RPMI8226 (cell line): Measurements from ENCODE around the gene FOXF2.
A peak's percentile ranks its signal among the peaks of the same experiment; 100 is the strongest.

Source experiments
- DNase-seq: peaks from one replicate; pipeline ENCODE4 v3.0.0-alpha.2; 2015

The FOXF2 gene

DNA sequence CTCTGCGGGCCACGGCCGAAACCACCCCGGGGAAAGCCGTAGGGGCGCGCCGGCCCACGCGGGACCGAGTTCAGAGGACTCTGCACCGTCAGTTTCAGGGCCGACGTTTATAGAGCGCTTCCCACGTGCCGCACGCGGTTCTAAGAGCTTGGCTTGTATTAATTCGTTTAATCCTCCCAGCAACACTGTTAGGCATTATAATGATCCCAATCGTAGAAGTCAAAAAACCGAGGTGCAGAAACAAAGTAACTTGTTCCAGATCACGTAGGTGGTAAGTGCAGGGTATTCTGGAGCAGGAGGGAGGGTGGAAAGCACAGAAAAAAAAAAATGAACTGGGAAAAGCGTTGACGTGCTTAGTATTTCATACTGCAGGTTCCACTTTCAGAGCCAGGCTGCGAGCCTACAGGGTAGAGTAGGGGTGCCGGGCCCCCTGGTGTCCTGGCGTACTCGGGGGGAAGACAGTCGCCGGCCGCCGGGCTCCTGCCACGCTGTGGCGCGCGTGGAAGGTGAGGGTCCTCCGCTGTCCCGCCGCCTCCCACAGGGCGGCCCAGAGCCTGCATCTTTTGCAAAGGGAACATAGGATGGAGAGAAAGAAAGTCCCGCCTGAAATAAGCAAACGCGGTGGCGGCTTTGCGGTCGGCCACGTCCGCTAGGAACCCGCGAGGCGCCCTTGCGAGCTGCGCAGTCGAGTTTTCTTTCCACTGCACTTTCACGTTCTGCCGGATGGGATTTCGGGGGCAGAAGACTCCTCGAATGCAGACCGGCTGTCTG lies 10.2 kb upstream of the FOXF2 start:
- DNase-seq = no peak

DNA sequence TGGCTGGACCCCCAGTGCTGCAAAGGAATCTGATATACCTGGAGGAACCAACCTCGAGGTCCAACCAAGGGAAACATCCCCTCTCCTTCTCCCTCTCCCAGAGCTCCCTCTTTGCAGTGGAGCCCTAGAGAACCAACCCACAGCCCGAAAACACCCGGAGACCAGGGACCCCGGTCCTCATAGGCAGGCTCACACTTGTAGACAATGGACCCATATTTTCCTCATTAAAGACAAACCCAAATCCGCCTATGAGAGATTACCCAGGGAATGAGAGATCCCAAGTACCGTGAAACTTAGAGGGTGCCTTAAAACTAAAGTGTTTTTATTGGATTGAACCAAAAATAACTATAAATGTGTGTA lies 9.6 kb upstream of the FOXF2 start:
- DNase-seq = no peak

DNA sequence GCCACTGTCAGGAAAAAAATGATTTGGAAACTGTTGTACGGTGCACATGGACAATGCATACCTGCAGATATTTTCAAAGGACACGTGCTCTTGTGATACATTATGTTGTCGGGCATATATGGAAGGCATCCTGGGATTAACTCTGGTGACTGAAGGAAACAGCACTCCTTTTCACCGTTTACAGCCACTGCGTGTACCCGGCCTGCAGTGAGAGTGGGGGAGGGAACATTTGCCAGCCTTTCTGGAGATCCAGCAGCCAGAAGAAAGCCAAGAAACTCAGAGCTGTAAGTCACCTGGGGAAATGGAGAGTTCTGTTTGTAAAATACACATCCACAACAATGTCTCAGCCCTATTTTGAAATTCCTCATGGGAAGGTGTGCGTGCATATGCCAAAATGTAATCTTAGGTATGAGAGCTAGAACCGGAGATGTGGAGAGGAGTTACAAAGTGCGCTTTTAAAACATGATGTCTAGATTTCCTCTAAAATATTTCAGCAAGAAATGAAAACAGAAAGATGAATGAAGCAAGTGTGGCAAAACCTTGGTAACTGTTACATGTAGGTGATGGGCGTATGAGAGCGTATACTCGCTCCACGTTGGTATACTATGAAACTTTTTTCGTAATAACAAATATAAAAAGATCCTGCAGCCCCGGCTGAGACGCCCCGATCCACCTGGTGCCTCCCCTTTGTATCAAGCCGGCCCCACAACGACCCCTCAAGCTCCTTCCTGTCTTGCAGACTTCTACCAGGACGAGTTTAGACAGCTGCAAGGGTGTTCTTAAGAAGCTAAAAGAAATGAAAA lies 8.6 kb upstream of the FOXF2 start:
- no peak for DNase-seq

DNA sequence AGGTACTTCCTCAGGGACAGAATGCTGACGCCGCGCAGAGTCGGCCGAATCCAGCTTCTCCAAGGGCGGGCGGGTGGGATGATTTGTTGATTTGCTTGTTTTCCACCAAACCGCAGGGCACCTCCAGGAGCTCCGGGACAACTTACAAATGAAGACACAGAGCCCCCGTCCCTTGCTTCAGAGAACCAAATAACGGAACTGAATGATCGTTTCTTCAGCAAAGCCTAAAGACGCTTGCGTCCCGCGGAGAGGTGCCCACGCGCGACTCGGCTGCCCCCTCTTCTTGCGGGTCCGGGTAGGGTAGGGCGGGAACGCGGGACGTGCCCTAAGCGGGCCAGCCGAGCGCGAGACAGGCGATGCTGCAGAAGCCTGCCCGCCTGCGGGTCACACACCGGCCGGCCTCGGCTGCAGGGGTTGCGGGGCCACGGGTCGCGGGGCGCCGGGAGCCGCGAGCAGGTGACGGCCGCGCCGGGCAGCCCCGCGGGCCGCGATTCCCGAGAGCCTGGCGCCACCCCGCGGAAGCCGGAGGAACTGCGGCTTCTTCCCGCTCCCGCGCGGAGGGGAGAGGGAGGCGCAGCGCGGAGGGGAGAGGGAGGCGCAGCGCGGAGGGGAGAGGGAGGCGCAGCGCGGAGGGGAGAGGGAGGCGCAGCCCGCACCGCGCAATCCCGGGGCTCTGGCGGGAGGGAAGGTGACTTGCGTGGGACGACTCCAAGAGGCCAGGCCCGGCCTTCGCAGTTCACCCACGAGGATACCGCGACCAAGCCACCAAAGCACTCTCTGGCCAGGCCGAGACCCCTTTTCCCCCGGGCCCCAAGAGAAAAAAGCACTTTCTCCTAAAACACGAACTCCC lies 7.7 kb upstream of the FOXF2 start:
- DNase-seq = peak; percentile 71

DNA sequence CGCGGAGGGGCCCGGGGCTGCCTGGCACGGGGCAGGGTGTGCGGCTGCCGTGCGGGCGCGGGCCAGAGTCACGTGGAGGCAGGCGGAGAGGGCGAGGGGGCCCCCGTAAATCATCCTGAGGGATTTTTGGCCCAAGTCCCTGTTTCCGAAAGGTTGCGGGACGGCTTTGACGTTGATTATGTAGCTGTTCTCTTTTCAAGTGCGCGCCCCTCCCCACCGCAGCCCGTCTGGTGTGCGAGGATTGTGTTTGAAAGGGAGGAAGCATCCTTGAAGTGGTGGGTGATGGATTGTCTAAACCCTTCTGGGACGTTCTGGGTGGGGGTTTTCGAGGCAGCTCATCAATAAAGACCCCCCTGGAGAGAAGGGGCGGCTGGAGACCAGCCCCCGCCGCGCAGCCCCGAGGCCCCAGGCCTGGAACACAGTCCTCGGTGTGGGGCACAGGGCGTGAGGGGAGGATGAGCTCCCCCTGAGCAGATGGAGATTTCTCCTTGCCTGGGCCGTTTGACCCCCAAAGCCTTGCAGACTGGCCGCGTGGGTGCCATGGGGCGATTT lies 7.0 kb upstream of the FOXF2 start:
- DNase-seq = no peak

DNA sequence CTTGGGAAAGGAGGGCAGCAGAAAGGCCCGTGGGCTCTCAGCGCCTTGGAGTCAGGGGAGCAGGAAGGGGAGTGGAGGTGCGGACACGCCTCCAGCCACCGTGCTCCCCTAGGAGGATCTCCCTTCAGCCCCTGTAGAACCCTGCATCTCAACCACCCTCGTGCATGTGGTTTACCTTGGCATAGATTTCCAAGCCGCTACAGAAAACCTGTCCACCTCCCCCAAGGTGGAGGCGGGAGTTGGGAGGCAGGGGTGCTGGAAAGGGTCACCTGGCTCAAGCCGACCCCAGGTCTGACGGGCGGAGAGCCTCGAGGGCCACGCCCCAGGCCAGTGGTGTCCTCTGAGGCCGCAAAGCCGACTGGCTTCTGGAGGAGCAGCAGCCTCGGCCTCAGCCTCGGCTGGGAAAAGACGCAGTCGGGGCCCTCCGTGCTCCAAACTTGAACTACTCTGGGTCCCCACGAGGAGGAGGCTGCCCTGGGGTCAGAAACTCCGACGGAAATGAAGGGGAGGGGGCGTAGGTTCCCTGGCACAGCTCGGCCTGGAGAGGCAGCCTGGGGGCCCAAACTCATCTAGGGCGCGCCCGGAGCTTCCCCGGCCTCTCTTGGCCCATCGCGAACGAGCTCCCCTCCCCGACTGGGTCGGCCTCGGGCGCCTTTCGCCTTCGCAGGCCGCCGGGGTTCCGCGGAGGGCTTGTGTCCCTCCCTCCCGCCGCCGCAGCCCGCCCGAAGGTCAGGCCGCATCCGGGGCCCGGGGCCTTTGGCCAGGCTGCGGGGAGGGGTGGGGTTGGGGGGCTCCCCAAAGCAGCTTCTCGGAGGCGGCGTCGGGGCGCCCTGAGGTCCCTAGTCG lies 6.3 kb upstream of the FOXF2 start:
- no peak for DNase-seq

DNA sequence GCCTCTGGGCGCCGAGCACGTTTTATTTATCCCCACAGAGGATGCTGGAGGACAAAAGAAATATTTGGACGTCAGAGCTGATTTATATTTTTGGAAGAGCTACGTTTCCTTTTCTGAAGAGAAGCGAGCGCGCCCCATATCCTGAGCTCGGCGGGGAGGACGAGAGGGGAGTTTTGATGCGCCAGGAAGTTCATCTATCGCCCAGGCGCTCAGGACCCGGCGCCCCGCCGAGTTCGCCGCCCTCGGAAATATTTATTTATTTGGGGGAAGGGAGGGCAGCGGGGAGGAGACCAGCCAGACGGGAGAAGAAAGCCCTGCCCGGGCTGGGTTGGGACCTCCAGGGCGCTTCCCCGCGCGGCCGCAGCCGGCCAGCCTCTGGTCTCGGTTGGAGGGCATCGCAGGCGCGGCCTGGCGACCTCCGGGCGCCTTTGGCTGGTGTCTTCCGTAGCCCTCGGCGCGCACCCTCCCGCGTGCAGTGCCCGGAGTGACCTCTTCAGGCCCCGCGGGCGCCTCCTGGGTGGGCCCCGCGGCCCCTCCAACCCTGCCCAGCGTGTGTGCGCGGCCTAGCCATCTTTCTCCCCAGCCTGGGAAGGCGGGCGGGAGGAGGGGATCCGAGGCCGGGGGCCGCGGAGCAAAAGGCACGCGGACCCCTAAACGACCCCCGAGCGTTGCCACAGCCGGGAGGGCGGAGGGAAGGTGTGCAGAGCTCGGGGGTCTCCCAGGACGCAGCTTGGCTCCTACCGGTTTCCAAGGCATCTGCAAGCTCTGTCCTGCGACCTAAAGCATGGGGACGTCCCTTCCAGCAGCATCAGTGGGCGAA lies 5.4 kb upstream of the FOXF2 start:
- no peak for DNase-seq

DNA sequence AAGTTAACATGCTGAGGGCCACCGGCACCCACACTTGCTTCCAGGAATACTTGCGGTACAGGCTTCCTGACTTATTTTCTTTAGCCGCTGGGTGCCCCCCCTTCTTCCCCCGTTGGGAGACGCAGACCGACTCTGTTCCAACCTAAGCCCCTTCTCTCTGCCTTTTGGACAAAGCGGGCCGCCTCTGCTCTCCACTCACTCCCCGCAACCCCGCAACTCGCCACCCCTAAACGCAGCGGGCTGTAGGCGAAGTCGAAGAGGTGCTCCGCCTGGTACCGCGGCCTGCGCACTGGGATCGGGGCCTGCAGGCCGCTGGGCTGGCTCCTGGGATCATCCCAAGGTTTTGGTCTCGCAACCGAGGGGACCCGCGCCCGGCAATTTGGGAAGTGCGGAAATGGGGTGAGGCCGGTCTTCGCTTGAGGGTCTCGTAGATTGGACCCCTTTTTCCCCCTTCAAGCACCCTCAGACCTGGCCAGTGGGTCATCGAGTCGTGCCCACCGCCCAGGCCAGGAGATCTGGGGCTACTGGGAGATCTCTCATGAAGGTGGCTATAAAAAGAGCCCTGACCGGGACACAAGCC lies 4.7 kb upstream of the FOXF2 start:
- no peak for DNase-seq

DNA sequence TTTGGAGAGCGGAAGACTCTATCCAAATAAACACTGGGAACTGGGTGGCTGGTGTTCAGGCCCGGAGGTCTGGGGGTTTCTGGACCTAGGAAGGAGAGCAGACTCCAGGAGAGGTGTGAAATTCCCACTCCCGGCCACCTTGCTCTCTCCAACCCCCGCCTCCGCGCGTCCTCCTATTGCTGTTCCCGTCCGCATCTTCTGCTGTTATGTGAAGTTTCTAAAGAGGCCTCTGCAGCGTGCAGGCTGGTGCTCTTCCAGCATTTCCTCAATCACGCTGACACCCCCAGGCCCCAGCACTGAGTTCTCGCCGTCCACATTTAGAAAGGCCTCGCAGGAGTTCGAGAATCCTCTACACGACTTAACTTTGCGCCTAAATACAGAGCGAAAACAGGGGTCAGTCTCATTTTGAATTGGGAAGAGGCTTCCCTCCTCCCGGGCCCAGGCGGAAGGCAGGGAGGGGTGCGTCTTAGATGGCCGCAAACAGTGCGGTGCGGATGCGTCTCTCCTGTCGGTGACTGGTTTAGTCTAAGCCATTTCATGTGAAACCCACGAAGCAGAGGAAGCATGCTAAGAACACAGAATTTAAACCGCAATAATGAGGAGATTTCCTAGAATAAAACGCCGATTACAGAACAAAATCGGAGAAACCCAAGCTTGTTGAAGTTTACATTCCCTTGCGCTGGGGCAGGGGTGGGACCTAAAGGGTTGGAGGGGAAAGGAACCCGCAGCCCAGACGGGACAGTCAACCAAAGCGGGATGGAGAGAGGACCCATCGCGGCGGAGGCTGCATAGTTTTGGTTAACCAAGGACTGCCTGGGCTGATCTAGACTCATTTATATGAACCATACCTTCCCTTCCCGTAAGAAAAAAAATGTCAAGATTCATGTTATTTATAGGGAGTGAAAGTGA lies 4.0 kb upstream of the FOXF2 start:
- no peak for DNase-seq

DNA sequence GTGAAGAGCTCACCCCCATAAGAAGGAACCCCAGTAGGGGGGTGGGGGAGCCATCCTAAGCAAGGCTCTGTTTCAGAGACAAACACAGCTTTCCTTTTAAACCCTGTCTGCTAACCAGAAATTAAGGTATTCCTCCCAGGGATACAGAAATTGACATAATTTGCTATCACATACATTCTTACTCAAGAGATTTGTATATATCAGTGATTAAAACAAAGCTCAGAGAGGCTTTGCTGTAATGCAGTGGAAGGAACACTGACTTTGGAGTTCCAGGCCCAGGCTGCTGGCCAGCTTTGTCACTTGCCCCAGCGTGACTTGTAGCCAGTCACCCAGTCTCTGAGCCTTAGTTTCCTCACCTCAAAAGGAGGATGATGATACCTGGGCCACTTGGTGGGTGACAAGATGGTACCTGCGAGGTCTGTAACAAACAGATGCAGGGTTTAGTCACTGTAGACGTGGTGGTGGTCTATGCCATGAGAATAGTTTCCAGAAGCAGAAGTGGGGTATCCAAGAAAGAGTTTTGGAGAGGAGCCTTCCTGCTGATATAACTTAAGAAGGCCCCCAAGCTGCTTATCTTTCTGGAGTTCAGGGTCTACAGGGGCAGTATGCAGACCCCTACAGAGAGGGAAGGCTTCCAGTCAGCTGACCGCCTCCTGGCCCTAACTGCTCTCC lies 3.2 kb upstream of the FOXF2 start:
- no peak for DNase-seq

DNA sequence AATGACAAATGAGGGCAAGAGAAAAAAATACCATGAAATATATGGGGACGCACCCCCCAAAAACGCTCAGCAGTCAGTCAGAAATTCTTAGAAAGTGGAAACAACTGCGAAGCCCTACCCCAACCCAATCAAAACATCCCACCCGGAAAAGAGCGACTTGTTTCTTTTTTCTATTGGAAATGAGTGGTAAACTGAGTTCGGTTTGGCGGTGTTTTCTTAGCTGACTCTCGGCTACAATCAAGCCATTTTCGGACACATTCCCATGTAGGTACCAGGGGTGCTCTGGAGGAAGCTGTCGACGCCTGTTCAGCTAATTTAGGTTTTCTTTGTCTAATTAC lies 1.9 kb upstream of the FOXF2 start:
- DNase-seq = no peak

DNA sequence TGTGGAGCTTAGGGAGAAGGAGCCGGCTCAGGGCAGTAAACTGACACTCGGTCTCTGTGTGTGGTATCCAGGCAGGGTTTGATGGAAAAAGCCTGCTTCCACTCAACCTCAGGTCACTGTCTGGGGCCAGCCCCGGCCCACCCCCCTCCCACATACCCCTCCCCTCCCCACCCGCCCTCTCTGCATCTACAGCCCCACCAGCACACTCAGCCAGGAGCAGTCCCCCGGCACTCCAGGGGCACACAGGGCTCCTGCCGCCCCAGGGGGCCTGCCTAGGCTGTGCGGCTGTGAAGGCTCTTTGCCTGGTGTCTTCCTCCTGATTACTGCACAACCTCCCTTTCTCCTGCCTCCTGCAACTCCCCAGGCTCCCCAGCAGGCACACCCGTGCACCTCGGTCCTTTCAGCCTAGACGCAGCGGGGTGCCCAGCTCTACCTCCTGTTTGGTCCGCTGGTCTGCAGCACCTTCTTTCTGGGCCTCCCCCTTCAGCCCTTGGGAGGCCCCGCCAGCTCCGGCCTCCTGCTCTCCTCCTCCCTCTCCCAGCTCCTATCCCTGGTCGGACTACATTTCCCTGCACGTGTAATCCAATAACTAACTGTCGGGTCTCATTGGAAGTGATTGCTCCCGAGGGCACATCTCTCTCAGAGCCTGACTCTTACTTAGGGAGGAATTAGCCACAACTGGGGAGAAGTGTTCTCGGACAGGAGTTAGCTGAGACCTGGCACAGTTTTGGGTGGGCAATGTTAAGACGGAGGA lies 1.3 kb upstream of the FOXF2 start:
- no peak for DNase-seq

DNA sequence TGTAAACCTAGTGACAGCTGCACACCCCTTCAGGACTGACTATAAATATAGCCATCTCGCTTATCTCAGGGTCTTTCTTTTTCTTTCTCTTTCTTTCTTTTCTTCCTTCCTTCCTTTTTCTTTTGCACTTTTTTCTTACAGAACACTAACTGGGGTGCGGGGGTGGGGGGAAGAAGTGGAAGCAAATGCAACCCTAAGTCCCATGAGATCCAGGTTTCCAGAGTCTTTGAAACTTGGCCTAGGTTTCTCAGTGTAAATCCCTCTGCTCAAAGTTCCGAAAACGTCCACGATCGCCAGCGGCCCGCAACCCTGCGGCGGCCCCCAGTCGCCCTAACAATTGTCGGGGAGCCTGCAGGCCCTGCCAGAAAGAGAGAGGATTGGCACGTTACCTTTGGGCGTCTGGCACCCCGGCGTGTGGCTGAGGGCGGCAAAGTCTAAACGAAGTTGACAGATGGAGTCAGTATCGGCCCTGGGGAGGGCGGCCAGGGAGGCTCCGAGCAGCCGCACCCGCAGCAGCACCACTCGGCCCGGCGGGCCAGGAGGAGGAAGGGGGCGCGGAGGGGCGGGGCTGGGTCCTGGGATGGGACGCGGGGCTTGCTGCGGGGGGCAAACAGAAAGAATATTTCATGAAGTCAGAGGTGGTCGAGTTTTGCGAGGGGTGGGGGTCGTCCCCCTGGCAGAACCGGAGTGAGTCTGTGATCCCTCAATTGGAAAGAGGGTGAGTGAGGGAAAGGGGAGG lies 577 bp upstream of the FOXF2 start:
- DNase-seq = no peak

DNA sequence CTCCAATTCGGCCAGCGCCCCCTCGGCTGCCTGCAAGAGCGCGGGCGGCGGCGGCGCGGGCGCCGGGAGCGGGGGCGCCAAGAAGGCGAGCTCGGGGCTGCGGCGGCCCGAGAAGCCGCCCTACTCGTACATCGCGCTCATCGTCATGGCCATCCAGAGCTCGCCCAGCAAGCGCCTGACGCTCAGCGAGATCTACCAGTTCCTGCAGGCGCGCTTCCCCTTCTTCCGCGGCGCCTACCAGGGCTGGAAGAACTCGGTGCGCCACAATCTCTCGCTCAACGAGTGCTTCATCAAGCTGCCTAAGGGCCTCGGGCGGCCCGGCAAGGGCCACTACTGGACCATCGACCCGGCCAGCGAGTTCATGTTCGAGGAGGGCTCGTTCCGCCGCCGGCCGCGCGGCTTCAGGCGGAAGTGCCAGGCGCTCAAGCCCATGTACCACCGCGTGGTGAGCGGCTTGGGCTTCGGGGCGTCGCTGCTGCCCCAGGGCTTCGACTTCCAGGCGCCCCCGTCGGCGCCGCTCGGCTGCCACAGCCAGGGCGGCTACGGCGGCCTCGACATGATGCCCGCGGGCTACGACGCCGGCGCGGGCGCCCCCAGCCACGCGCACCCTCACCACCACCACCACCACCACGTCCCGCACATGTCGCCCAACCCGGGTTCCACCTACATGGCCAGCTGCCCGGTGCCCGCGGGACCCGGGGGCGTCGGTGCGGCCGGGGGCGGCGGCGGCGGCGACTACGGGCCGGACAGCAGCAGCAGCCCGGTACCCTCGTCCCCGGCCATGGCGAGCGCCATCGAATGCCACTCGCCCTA lies 963 bp downstream of the FOXF2 start:
- no peak for DNase-seq

DNA sequence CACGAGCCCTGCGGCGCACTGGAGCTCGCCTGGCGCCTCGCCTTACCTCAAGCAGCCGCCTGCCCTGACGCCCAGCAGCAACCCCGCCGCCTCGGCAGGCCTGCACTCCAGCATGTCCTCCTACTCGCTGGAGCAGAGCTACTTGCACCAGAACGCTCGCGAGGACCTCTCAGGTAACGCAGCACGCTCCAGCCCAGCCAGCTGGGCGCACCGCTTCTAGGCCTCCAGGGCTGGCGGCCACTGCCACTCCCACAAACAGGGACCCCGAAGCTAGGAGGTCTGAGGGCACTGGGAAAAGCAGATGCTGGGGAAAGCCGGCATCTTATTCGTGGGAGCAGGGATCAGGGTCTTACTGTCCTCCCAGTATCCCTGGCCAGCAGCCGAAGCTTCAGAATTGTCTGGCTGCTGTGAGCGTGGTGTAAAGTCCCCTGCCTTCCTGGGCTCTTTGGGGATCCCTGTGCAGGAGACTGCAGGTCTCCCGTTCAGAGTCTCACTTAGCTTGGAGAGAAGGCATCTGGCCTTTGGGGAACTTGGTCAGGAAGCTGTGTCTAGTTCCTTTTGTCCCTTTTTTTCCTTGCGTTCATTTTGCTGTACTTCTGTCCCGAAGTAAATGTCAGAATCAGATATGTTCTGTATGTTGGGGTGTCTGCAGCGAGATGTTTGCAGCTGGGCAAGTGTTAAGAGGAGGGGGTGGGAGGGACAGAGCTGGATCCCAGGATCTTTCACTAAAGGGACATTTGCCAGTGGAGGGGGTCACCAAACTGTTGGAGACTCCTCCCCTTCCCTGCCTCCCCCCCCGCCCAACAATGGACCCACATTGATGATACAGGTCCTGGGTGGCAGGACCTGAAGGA lies 1.8 kb downstream of the FOXF2 start:
- DNase-seq = no peak

DNA sequence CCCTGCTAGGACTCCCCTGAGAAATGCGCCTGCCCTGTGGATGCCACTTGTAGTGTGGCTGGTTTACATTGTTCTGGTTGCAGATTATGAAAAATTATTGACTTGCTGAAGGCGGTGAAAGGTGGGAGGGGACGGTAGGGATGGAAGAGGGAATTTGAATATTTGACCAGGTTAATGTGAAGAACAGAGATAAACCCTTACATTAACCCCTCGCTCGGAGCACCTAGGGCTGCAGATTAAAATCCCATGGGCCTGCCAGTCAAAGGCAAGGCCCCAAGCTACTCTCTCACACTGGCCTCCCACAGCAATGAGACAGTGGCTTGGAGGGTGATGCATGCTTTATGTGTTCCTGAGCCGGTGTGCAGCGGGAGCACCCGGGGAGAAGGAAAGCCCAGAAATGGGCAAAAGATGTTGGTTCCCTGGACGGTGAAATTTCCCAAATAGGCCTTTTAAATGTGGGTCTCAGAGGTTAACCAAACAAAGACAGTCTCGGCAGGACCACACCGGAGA lies 2.5 kb downstream of the FOXF2 start:
- no peak for DNase-seq
